ENCODE results near the gene CPNE9.

The CPNE9 gene

GRCh38 chr3:9688961-9689360 is 14.7 kb upstream of the CPNE9 start:
- no peak for DNase-seq

DNA sequence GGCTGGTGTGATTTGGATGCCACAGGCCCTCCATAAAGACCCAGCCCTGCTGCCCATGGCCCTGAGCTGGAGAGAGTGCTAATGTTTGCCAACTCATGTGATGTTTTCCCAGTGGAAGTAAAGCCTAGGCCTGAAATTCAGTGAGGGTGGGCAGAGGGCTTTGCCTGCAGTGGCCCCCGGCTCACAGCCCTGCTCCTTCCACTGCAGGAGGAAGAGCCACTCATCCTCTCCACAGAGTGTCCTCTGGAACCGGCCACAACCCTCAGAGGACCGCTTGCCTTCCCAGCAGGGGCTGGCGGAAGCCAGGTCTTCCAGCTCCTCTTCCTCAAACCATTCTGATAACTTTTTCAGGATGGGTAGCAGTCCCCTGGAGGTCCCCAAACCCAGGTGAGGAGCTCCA is 13.9 kb upstream of the CPNE9 start:
- DNase-seq, result no peak

GRCh38 chr3:9690451-9691450 is 12.9 kb upstream of the CPNE9 start:
- no peak for DNase-seq

DNA sequence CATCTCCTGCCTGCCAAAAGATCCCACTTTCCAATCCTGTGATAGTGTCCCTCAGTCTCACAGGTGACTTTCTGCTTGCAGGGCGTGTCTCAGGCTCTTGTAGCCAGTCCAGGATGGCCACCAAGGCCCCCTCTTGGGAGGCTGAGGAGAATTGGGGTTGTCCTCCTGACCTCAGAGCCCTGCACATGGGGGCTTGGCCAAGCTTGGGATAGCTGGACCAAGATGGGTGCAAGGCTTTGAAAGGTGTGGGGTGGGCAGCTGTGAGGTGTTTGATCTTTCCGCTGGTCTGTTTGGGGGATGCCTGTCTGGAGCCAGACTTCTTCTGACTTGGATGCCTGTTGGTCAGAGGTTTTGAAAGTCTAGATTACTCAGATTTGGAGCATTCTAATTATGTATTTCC is 12.0 kb upstream of the CPNE9 start:
- DNase-seq, result no peak

DNA sequence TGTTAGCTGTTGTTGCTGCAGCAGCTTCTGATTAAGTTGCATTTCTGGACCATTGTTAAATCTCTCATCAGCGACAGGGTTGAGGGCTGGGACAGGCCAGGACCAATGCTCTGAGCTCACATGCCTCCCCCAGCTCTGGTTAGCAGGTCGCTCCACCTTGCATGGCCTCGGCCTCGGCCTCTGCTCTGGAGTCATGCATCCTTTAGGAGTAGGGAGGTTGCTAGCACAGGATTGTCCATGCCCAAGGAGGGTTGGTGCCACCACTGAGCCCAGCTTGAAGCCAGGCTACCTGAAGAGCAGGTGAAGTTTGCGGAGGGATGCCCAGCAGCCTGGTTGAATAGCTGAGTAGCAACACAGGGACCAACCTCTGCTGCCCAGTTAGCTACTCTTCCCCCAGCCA is 11.2 kb upstream of the CPNE9 start:
- DNase-seq, result no peak

GRCh38 chr3:9695345-9695744 is 8.3 kb upstream of the CPNE9 start:
- DNase-seq, result no peak

DNA sequence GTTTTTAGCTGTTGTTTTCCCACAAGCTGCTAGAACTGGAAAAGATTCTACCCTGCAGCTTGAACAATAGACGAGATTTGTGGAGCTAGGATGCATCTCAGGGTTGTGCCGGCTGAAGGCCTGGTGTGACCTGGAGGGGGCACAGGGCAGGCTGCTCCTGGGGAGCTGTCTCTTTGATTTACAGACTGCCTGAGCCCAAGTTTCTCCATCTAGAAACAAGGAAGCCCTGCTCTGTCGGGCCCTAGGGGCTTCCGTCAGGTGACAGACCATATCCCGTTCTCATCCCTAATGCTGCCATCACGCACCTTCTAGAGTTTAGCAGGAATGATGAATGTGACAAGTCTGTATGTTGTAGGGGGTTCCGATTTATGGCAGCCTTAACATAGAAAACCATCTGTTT is 7.9 kb upstream of the CPNE9 start:
- DNase-seq, result no peak

GRCh38 chr3:9696480-9697220 is 7.0 kb upstream of the CPNE9 start:
- no peak for DNase-seq

- DNase-seq, result no peak
Measured at GRCh38 chr3:9697892-9698291, 5.7 kb upstream of the CPNE9 start.

- DNase-seq, result no peak
Measured at GRCh38 chr3:9698293-9698692, 5.3 kb upstream of the CPNE9 start.

DNA sequence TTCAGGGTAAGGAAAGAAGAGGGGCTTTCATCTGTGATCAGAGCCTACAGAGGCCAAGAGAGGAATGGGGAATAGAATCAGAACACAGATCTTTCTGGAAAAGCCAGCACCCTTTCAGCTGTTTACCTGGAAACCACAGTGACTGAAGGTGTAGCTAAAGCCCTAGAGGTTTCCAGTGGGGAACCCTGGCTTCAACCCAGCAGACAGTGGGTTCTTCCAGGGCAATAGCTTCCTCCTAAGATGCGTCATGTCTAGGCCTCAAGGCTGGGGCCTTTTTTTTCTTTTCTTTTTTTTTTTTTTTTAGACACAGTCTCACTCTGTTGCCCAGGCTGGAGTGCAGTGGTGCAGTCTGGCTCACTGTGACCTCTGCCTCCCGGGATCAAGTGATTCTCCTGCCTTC is 3.1 kb upstream of the CPNE9 start:
- no peak for DNase-seq

- no peak for DNase-seq
Measured at GRCh38 chr3:9701006-9701405, 2.6 kb upstream of the CPNE9 start.

- DNase-seq, result no peak
Measured at GRCh38 chr3:9701711-9702110, 1.9 kb upstream of the CPNE9 start.

DNA sequence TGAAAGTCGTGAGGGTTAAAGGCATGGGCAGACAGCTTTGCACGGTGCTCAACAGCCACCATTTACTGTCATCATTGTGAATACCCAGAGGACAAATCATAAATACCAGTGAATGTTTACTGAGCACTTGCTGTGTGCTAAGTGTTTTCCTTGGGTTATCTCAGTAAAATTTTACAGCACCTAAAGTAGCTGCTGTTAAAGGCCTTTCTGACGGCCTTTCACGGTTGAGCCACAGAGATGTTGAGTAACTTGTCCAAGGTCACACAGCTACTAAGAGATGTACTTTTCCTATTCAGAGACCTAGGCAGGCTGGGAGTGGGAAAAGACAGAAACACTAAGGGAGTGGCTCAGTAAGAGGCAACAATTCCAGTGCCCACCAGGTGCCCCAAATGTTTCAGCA is 393 bp upstream of the CPNE9 start:
- no peak for DNase-seq

DNA sequence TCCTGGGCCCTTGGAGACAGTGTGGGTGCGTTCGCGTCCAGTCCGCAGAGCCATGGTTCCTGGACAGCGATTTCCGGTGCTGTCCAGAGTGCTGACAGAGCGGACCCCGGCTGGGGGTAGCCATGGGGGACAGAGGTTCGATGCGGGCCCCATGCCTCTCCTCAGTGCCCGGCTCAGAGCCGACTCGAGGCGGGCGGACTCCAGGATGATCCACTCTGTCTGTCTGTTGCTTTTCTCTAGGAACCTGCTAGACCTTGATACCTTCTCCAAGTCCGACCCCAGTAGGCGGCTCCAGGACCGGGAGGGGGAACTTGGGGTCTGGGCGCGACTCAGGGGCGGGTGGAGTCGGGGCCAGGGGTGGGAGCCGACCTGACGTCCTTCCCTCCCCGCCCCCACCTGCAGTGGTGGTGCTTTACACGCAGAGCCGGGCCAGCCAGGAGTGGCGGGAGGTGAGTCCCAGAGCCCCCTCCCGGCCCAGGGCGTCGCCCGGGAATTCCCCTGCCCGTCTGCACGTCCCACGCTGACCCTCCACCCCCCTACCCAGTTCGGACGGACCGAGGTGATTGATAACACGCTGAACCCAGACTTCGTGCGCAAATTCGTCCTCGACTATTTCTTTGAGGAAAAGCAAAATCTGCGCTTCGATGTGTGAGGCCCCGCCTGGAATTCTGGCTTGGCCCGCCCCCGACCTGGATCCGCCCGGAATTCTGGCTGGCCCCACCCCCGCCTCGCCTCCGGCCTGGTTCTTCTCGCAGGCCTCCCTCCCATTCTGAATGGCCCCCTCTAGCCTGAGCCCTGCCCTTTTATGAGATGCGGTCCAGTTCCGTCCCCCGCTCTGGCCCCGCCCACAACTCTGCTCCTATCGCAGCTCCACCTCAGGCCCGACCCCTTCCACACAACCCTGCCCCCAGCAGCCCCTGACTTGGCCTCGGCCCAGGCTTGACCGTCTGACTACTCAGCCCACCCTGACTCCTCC is 1.0 kb downstream of the CPNE9 start:
- peak; percentile 7 for DNase-seq

GRCh38 chr3:9710174-9710739 is 6.6 kb downstream of the CPNE9 start:
- DNase-seq, result no peak

GRCh38 chr3:9712415-9712814 is 8.8 kb downstream of the CPNE9 start:
- no peak for DNase-seq

DNA sequence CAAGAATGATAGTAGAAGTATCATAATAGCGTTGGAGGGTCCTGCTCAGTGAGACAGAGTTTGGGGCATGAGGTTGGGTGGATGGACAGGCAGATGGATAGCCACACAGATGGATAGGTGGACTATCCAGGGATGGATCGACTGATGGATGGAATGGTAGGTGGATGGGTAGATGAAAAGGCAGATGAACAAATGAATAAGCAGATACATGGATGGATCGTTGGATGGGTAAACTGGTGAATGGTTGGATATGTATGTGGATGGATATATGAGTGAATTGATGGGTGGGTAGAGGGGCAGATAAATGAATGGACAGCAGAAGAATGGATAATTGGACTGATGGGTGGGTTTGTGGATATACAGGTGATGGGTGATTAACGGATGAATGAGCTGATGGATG is 9.5 kb downstream of the CPNE9 start:
- DNase-seq, result no peak

DNA sequence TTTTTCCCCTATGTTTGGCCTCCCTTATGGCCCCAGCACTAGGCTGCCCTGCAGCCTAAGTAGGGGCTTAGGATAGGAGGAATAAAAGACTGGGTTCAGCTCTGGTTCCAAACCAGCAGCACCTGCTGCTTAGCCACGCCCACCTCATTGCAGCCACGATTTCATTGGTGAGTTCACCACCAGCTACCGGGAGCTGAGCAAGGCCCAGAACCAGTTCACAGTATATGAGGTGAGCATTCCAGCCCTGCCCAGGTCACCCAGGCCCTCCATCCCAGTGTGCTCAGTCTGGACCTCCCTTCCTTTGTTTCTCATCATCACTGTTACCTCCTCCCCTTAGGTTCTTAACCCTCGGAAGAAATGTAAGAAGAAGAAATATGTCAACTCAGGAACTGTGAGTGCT is 11.5 kb downstream of the CPNE9 start:
- peak; percentile 10 for DNase-seq

- DNase-seq, result no peak
Measured at GRCh38 chr3:9715764-9716437, 12.3 kb downstream of the CPNE9 start.

DNA sequence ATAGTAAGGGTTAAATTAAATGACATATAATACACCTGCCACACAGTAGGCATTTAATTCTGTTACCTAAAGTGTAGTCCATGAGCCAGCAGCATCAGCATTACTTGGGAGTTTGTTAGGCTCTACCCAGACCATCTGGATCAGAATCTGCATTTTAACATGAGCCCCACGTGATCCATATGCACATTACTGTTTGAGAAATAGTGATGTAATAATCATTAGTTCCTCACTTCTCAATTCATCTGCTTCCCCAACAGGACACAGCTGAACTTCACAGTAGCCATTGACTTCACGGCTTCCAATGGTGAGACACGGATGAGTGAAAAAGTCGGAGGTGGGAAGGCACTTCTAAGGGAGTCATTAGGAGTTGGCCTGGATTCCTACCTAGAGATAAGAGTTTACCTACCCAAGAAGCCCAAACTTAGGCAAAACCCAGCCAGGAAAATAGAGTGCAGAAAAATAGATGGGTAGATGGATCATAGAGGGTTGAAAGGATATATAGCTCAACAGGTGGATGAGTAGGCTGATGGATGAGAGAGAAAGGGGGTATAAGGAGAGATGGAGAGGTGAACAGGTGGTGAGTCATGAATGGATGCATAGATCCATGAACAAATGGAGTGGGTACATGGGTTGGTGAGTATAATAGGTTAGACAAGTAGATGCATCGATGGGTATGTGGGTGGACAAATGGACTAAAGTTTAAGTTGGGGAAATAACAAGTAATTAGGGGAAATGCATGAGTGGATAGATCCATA is 13.3 kb downstream of the CPNE9 start:
- no peak for DNase-seq

All from NCI-H510A treated with DMSO at 0.1 percent for 48 hours (cell line).